DND-41 (cell line): ENCODE data around the gene CPAMD8.

Source experiments
- EZH2 ChIP-seq: IDR thresholded peaks from 3 replicates; pipeline ENCODE4 v1.6.1; 2012; ENCODE audit warnings: borderline replicate concordance, low read depth, mild to moderate bottlenecking, moderate library complexity, low read length, inconsistent platforms; ENCODE audit not compliant: severe bottlenecking
- TF ChIP-seq, protein P1 (sequence below): IDR thresholded peaks from 2 replicates; pipeline ENCODE4 v1.5.1; 2012; ENCODE audit warnings: borderline replicate concordance, low read length, moderate library complexity, mild to moderate bottlenecking; ENCODE audit not compliant: poor library complexity, severe bottlenecking; ENCODE audit errors: extremely low read depth

DNA sequence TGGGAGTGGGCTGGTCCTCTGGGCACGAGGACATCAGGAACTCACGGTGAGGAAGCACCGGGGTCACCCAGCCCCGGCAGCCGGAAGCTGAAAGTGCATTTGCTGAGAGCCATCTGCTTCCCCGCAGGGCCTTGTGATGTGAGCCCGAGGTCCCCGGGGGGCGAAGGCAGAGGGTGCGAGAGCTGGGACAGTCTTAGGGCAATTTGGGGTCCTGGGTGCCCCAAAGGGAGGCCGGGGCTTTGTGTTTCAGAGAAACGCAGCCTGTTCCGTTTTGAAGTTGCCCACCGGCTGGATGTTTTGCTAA, 133.0 kb downstream of the CPAMD8 start:
- no peak for TF ChIP-seq EZH2
- TF ChIP-seq, protein P1, sequence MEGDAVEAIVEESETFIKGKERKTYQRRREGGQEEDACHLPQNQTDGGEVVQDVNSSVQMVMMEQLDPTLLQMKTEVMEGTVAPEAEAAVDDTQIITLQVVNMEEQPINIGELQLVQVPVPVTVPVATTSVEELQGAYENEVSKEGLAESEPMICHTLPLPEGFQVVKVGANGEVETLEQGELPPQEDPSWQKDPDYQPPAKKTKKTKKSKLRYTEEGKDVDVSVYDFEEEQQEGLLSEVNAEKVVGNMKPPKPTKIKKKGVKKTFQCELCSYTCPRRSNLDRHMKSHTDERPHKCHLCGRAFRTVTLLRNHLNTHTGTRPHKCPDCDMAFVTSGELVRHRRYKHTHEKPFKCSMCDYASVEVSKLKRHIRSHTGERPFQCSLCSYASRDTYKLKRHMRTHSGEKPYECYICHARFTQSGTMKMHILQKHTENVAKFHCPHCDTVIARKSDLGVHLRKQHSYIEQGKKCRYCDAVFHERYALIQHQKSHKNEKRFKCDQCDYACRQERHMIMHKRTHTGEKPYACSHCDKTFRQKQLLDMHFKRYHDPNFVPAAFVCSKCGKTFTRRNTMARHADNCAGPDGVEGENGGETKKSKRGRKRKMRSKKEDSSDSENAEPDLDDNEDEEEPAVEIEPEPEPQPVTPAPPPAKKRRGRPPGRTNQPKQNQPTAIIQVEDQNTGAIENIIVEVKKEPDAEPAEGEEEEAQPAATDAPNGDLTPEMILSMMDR: no peak
